ENCODE results near the gene TUFM. TPM values are rescaled to one million over a fixed set of nuclear protein-coding genes. Genes with fewer than 3 reads are reported as not detected.

TUFM gene
- total and polyA plus RNA-seq, 2 donors (not counting 1 experiment from before 2014, with no cell fraction given): 68.6 to 115 TPM

DNA sequence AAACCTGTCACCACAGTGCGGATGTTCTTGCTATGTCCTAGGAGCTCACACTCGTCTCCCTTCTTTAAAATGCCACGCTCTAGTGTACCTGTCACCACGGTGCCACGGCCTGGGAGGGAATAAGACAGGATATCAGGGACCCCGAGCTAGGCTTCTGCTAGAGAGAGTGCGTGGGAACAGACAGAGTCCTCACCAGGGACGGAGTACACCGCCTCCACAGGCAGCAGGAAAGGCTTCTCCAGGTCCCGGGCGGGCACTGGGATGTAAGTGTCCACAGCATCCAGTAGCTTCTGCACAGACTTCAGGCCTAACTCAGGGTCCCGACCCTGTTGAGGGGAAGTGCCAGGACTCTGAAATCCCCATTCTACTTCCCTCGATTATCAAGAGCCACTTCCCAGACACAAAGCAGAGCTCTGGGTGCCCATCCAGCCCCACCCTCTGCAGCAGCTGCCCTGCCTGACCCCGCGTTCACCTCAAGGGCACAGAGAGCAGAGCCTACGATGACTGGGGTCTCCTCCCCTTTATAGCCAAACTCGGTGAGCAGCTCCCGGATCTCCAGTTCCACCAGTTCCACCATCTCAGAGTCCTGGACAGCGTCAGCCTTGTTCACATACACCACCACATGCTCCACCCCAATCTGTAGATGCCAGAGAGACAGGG is 1.8 kb downstream of the TUFM start:
- TF ChIP-seq, protein P1, sequence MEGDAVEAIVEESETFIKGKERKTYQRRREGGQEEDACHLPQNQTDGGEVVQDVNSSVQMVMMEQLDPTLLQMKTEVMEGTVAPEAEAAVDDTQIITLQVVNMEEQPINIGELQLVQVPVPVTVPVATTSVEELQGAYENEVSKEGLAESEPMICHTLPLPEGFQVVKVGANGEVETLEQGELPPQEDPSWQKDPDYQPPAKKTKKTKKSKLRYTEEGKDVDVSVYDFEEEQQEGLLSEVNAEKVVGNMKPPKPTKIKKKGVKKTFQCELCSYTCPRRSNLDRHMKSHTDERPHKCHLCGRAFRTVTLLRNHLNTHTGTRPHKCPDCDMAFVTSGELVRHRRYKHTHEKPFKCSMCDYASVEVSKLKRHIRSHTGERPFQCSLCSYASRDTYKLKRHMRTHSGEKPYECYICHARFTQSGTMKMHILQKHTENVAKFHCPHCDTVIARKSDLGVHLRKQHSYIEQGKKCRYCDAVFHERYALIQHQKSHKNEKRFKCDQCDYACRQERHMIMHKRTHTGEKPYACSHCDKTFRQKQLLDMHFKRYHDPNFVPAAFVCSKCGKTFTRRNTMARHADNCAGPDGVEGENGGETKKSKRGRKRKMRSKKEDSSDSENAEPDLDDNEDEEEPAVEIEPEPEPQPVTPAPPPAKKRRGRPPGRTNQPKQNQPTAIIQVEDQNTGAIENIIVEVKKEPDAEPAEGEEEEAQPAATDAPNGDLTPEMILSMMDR (conservative IDR thresholded peaks at IDR 0.05 in 1 of 2, IDR thresholded peaks at IDR 0.05 in 1 of 2; ENCODE audit: low read depth in 1 of 2, low read length in 2 of 2): no peak
- Histone ChIP-seq H3K27ac (ENCODE audit: insufficient read depth, low read length) (no peak overlapping the region), H3K4me3 (replicated peaks in 1 of 4; ENCODE audit: control extremely low read depth in 1 of 4, insufficient read depth in 1 of 4, low read depth in 3 of 4, low read length in 4 of 4) (peak overlapping the region in 2 of 4 experiments; percentile 10 to 91), H3K9ac (ENCODE audit: insufficient read depth, low read length) (no peak overlapping the region), H3K4me2 (ENCODE audit: extremely low read depth, insufficient read depth, low read length) (no peak overlapping the region), H3K36me3 (ENCODE audit: control insufficient read depth, insufficient read depth, low read length) (peaks cover 22% of the 10 kb centered on the region), H2AFZ (ENCODE audit: low read length) (no peak overlapping the region), H3K27me3 (ENCODE audit: control insufficient read depth, insufficient read depth, low read length) (no peaks in the 10 kb centered on the region), H3K4me1 (ENCODE audit: control insufficient read depth, extremely low read depth, insufficient read depth, low read length) (peaks cover 10% of the 10 kb centered on the region), H4K20me1 (ENCODE audit: control insufficient read depth, extremely low read depth, insufficient read depth, low read length) (no peaks in the 10 kb centered on the region), H3K9me3 (ENCODE audit: control insufficient read depth, insufficient read depth, low read depth, low read length) (no peaks in the 10 kb centered on the region), H3K79me2 (ENCODE audit: control insufficient read depth, insufficient read depth, low read length) (peaks cover 24% of the 10 kb centered on the region)
- DNase-seq (ENCODE audit: low read depth in 2 of 2): no peak

DNA sequence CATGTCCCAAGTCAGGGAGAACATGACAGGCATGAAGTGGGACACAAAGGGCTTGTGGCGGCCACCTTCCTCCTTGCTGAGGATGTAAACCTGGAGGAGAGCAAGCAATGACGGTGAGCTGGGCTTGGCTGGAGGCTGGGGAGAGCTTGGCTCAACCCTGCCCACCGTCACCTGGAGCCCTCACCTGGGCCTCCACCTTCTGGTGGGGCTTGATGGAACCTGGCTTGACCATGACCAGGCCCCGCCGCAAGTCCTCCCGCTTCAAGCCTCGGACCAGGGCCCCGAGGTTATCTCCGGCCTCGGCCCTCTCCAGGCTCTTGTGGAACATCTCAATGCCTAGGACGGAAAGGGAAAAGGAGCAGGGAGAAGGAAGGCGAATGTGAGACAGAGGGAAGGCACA is 2.4 kb downstream of the TUFM start:
- H3K27me3 ChIP-seq (ENCODE audit: control insufficient read depth, insufficient read depth, low read length): no peaks in the 10 kb centered on the region
- peaks cover 10% of the 10 kb centered on the region for H3K4me1 ChIP-seq (ENCODE audit: control insufficient read depth, extremely low read depth, insufficient read depth, low read length)
- no peak overlapping the region for H2AFZ ChIP-seq (ENCODE audit: low read length)
- TF ChIP-seq EZH2 (IDR thresholded peaks at IDR 0.05; ENCODE audit: low read length, missing control alignments): no peak
- TF ChIP-seq, protein P1 (conservative IDR thresholded peaks at IDR 0.05 in 1 of 2, IDR thresholded peaks at IDR 0.05 in 1 of 2; ENCODE audit: low read depth in 1 of 2, low read length in 2 of 2): no peak
- H4K20me1 ChIP-seq (ENCODE audit: control insufficient read depth, extremely low read depth, insufficient read depth, low read length): no peaks in the 10 kb centered on the region
- H3K9ac ChIP-seq (ENCODE audit: insufficient read depth, low read length): no peak overlapping the region
- H3K4me3 ChIP-seq (replicated peaks in 1 of 4; ENCODE audit: control extremely low read depth in 1 of 4, insufficient read depth in 1 of 4, low read depth in 3 of 4, low read length in 4 of 4): no peak overlapping the region
- H3K36me3 ChIP-seq (ENCODE audit: control insufficient read depth, insufficient read depth, low read length): peaks cover 22% of the 10 kb centered on the region
- DNase-seq (ENCODE audit: low read depth in 2 of 2): no peak
- H3K79me2 ChIP-seq (ENCODE audit: control insufficient read depth, insufficient read depth, low read length): peaks cover 24% of the 10 kb centered on the region
- H3K9me3 ChIP-seq (ENCODE audit: control insufficient read depth, insufficient read depth, low read depth, low read length): no peaks in the 10 kb centered on the region
- no peak overlapping the region for H3K4me2 ChIP-seq (ENCODE audit: extremely low read depth, insufficient read depth, low read length)
- H3K27ac ChIP-seq (ENCODE audit: insufficient read depth, low read length): no peak overlapping the region

GRCh38 chr16:28842696-28843095 is 3.5 kb downstream of the TUFM start:
- Histone ChIP-seq H4K20me1 (ENCODE audit: control insufficient read depth, extremely low read depth, insufficient read depth, low read length) (no peaks in the 10 kb centered on the region), H3K27ac (ENCODE audit: insufficient read depth, low read length) (no peak overlapping the region), H3K4me2 (ENCODE audit: extremely low read depth, insufficient read depth, low read length) (no peak overlapping the region), H3K36me3 (ENCODE audit: control insufficient read depth, insufficient read depth, low read length) (peaks cover 23% of the 10 kb centered on the region), H2AFZ (ENCODE audit: low read length) (no peak overlapping the region), H3K27me3 (ENCODE audit: control insufficient read depth, insufficient read depth, low read length) (no peaks in the 10 kb centered on the region), H3K4me3 (replicated peaks in 1 of 4; ENCODE audit: control extremely low read depth in 1 of 4, insufficient read depth in 1 of 4, low read depth in 3 of 4, low read length in 4 of 4) (no peak overlapping the region), H3K4me1 (ENCODE audit: control insufficient read depth, extremely low read depth, insufficient read depth, low read length) (peaks cover 10% of the 10 kb centered on the region), H3K9me3 (ENCODE audit: control insufficient read depth, insufficient read depth, low read depth, low read length) (no peaks in the 10 kb centered on the region), H3K79me2 (ENCODE audit: control insufficient read depth, insufficient read depth, low read length) (peaks cover 24% of the 10 kb centered on the region), H3K9ac (ENCODE audit: insufficient read depth, low read length) (no peak overlapping the region)
- no peak for DNase-seq (ENCODE audit: low read depth in 2 of 2)
- no peak for TF ChIP-seq EZH2 (IDR thresholded peaks at IDR 0.05; ENCODE audit: low read length, missing control alignments)
- TF ChIP-seq, protein P1 (conservative IDR thresholded peaks at IDR 0.05 in 1 of 2, IDR thresholded peaks at IDR 0.05 in 1 of 2; ENCODE audit: low read depth in 1 of 2, low read length in 2 of 2): no peak
